MM.1S (cell line): Measurements from ENCODE around the gene HHIPL1.

Experiments
- DNase-seq: peaks from one replicate; pipeline ENCODE4 v3.0.0-alpha.2; 2015
- H2AFZ ChIP-seq: fragments of 300-600 bp; sonication (generic); 2 replicates; pipeline ENCODE4 v1.6.0; 2016; ENCODE audit warnings: antibody characterized with exemption, low read length
- H3F3A ChIP-seq: fragments of 300-600 bp; sonication (generic); 2 replicates; pipeline ENCODE4 v1.6.1; 2016; ENCODE audit warnings: mild to moderate bottlenecking, antibody characterized with exemption, low read length, moderate library complexity, mixed read lengths; ENCODE audit not compliant: insufficient read depth
- H3K27ac ChIP-seq: fragments of 300-600 bp; sonication (generic); 2 replicates; pipeline ENCODE4 v1.5.1; 2016; ENCODE audit warnings: mild to moderate bottlenecking, low read length
- H3K27me3 ChIP-seq: fragments of 300-600 bp; sonication (generic); replicated peaks from 2 replicates; pipeline ENCODE4 v1.6.0; 2016; ENCODE audit warnings: low read length; ENCODE audit not compliant: insufficient read depth
- H3K36me3 ChIP-seq: fragments of 300-600 bp; sonication (generic); replicated peaks from 2 replicates; pipeline ENCODE4 v1.6.1; 2016; ENCODE audit warnings: mild to moderate bottlenecking, low read length, mixed read lengths; ENCODE audit not compliant: insufficient read depth
- H3K4me1 ChIP-seq: fragments of 300-600 bp; sonication (generic); 2 replicates; pipeline ENCODE4 v1.6.1; 2016; ENCODE audit warnings: low read length, mixed read lengths
- H3K4me2 ChIP-seq: fragments of 300-600 bp; sonication (generic); 2 replicates; pipeline ENCODE4 v1.6.0; 2016; ENCODE audit warnings: low read depth, low read length
- H3K4me3 ChIP-seq: fragments of 300-600 bp; sonication (generic); 2 replicates; pipeline ENCODE4 v1.5.1; 2016; ENCODE audit warnings: low read length, mixed read lengths
- H3K79me2 ChIP-seq: fragments of 300-600 bp; sonication (generic); 2 replicates; pipeline ENCODE4 v1.6.1; 2016; ENCODE audit warnings: mixed run types, low read length, mixed read lengths
- H3K9ac ChIP-seq: fragments of 300-600 bp; sonication (generic); 2 replicates; pipeline ENCODE4 v1.6.1; 2016; ENCODE audit warnings: low read length, mixed read lengths
- H3K9me2 ChIP-seq: fragments of 300-600 bp; sonication (generic); replicated peaks from 2 replicates; pipeline ENCODE4 v1.6.1; 2016; ENCODE audit warnings: mild to moderate bottlenecking, low read length, mixed read lengths; ENCODE audit not compliant: insufficient read depth
- H3K9me3 ChIP-seq: fragments of 300-600 bp; sonication (generic); replicated peaks from 2 replicates; pipeline ENCODE4 v1.6.1; 2016; ENCODE audit warnings: mild to moderate bottlenecking, low read length, mixed read lengths; ENCODE audit not compliant: insufficient read depth
- H4K20me1 ChIP-seq: fragments of 300-600 bp; sonication (generic); 2 replicates; pipeline ENCODE4 v1.6.1; 2016; ENCODE audit warnings: mild to moderate bottlenecking, low read length, moderate library complexity, mixed read lengths; ENCODE audit not compliant: insufficient read depth
- EZH2 ChIP-seq: fragments of 300-600 bp; sonication (generic); optimal IDR thresholded peaks from 2 replicates; pipeline ENCODE3; 2017; ENCODE audit warnings: low read depth, mild to moderate bottlenecking, antibody characterized with exemption, low read length, mixed read lengths
- EZH2phosphoT487 ChIP-seq: fragments of 300-600 bp; sonication (generic); IDR thresholded peaks from 2 replicates; pipeline ENCODE4 v1.6.1; 2018; ENCODE audit warnings: antibody characterized with exemption, low read length
- TF ChIP-seq, protein P1 (sequence below): fragments of 300-600 bp; sonication (generic); IDR thresholded peaks from 2 replicates; pipeline ENCODE4 v1.5.1; 2016; ENCODE audit warnings: antibody characterized with exemption, low read length, mixed read lengths

The HHIPL1 gene

DNA sequence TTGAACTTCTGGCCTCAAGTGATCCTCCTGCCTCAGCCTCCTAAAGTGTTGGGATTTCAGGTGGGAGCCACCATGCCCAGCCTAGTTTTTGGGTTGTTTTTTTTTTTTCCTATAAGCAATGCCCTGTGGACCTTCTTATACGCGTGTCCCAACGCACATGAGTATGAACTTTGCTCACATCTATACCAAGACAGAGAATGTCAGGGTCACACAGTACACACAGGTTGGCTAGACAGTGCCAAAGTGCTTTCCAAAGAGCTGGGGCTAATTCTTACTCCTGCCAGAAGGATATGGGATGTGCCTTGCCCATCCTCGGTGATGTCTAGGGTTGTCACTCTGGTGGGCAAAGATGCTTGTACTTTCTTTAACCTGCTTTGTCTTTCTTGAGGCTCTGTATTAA lies 33.3 kb upstream of the HHIPL1 start:
- Histone ChIP-seq H2AFZ (no peak overlapping the region), H3K4me1 (no peaks in the 10 kb centered on the region), H3F3A (no peaks in the 10 kb centered on the region), H3K27ac (no peak overlapping the region), H3K4me3 (no peak overlapping the region), H3K4me2 (no peak overlapping the region), H3K9ac (no peak overlapping the region), H3K9me2 (no peaks in the 10 kb centered on the region), H4K20me1 (no peaks in the 10 kb centered on the region), H3K27me3 (no peaks in the 10 kb centered on the region), H3K79me2 (no peaks in the 10 kb centered on the region), H3K9me3 (no peaks in the 10 kb centered on the region), H3K36me3 (no peaks in the 10 kb centered on the region)
- DNase-seq, result no peak
- TF ChIP-seq, protein P1, sequence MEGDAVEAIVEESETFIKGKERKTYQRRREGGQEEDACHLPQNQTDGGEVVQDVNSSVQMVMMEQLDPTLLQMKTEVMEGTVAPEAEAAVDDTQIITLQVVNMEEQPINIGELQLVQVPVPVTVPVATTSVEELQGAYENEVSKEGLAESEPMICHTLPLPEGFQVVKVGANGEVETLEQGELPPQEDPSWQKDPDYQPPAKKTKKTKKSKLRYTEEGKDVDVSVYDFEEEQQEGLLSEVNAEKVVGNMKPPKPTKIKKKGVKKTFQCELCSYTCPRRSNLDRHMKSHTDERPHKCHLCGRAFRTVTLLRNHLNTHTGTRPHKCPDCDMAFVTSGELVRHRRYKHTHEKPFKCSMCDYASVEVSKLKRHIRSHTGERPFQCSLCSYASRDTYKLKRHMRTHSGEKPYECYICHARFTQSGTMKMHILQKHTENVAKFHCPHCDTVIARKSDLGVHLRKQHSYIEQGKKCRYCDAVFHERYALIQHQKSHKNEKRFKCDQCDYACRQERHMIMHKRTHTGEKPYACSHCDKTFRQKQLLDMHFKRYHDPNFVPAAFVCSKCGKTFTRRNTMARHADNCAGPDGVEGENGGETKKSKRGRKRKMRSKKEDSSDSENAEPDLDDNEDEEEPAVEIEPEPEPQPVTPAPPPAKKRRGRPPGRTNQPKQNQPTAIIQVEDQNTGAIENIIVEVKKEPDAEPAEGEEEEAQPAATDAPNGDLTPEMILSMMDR, result no peak
- TF ChIP-seq EZH2phosphoT487 (no peak), EZH2 (no peak)

DNA sequence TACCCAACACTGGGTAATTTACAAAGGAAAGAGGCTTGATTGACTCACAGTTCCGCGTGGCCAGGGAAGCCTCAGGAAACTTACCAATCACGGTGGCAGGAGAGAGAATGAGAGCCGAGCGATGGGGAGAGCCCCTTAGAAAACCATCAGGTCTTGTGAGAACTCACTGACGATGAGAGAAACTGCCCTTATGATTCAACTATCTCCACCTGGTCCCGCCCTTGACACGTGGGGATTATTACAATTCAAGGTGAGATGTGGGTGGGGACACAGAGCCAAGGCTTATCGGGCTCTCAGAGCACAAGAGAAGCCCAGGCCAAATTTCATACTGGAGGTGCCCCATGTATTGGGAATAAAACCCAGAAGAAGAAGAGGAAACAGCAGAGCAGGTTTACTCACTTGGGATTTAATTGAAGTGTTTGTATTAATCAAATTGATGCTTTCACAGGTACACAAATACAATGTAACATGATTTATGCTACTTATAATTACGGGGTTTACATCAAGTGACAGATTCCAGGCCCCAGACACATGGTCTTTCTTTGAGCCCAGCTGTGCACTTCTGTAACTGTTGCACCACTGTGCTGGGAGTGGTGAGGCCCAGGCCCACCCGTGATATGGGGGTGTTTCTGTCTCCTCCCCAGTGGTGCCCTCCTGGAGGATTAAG lies 32.7 kb upstream of the HHIPL1 start:
- Histone ChIP-seq H3K27ac (no peak overlapping the region), H3K36me3 (no peaks in the 10 kb centered on the region), H3K9me3 (no peaks in the 10 kb centered on the region), H2AFZ (no peak overlapping the region), H3K9ac (no peak overlapping the region), H3K4me1 (no peaks in the 10 kb centered on the region), H3K4me3 (no peak overlapping the region), H3F3A (no peaks in the 10 kb centered on the region), H3K79me2 (no peaks in the 10 kb centered on the region), H4K20me1 (no peaks in the 10 kb centered on the region), H3K9me2 (no peaks in the 10 kb centered on the region), H3K27me3 (no peaks in the 10 kb centered on the region), H3K4me2 (no peak overlapping the region)
- TF ChIP-seq EZH2phosphoT487 (no peak), EZH2 (no peak)
- TF ChIP-seq, protein P1, result no peak
- DNase-seq, result no peak

DNA sequence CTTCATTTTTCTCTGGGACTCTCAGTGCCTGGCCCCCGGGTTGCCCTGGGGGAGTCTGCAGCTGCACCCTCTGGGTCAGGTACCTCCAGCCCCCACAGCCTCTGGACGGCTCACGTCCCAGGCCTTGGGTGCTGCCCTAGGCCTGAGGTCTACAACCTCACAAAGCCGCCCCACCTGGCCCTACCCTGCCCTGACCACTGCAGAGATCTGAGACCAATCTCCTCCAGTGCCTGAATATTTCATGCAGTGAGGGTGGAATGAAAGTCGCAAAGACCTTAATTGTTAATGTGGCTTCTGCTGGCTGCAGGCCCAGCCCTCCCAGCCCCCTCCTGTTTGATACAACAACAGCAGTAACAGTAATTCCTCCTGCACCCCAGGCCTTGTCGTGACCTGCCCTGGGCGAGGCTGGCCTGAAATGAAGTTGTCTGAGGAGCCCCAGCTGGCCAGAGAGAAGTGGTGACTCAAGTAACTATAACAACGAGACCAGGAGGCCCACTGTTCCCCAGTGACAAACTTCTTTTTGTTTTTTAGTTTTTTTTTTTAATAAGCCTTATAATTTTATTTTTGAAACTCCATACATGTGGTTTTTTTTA lies 32.1 kb upstream of the HHIPL1 start:
- Histone ChIP-seq H3K27ac (no peak overlapping the region), H3K4me1 (no peaks in the 10 kb centered on the region), H3K4me3 (no peak overlapping the region), H3K9me3 (no peaks in the 10 kb centered on the region), H3K9me2 (no peaks in the 10 kb centered on the region), H3K27me3 (no peaks in the 10 kb centered on the region), H3F3A (no peaks in the 10 kb centered on the region), H3K79me2 (no peaks in the 10 kb centered on the region), H3K36me3 (no peaks in the 10 kb centered on the region), H2AFZ (no peak overlapping the region), H3K9ac (no peak overlapping the region), H3K4me2 (no peak overlapping the region), H4K20me1 (no peaks in the 10 kb centered on the region)
- DNase-seq, result no peak
- TF ChIP-seq EZH2, result no peak
- TF ChIP-seq EZH2phosphoT487, result no peak
